ENCODE data around the gene SLC9C2. TPM values are rescaled to one million over a fixed set of nuclear protein-coding genes. Genes with fewer than 3 reads are reported as not detected.

Gene SLC9C2
- total and polyA plus RNA-seq, 8 donors: 2.6 TPM; not detected in 7

DNA sequence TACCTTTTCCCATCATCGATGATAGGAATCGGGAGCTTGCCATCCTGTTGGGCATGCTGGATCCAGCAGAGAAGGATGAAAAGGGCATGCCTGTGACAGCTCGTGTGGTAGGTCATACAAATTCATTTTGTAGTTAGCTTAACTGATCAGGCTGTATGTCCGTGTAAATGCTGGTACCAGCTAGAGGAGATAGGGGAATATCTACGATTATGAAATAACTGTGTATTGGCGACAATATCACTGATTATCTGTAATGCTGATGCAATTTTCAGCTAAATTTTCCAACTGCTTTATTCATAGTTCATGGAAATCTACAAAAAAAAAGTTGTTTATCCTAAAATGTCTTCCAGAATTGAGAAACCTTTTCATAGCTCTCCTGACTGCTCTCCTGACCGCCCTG is 117.5 kb downstream of the SLC9C2 start:
- peaks cover under 1 to 20% (median 5%) of the 10 kb centered on the region in 4 donors for H3K4me1 ChIP-seq
- H3K27me3 ChIP-seq: no peaks in the 10 kb centered on the region
- H3K4me3 ChIP-seq: no peak overlapping the region
- H3K9me3 ChIP-seq: no peaks in the 10 kb centered on the region
- no peak for DNase-seq
- WGBS, 5 donors: 90 to 96% (median 92%) methylated on average over 7 of the region's 7 CpGs
- no peak overlapping the region for H3K27ac ChIP-seq
- peaks cover 78 to 100% (median 97%) of the 10 kb centered on the region in 4 donors for H3K36me3 ChIP-seq
- intact Hi-C loops (cut with DNase I; ENCODE audit: low total_unique reads): no loop called here
- TF ChIP-seq EP300 (IDR thresholded peaks at IDR 0.05): no peak
- no peak for TF ChIP-seq POLR2AphosphoS5 (IDR thresholded peaks at IDR 0.05)
- TF ChIP-seq, protein P1, sequence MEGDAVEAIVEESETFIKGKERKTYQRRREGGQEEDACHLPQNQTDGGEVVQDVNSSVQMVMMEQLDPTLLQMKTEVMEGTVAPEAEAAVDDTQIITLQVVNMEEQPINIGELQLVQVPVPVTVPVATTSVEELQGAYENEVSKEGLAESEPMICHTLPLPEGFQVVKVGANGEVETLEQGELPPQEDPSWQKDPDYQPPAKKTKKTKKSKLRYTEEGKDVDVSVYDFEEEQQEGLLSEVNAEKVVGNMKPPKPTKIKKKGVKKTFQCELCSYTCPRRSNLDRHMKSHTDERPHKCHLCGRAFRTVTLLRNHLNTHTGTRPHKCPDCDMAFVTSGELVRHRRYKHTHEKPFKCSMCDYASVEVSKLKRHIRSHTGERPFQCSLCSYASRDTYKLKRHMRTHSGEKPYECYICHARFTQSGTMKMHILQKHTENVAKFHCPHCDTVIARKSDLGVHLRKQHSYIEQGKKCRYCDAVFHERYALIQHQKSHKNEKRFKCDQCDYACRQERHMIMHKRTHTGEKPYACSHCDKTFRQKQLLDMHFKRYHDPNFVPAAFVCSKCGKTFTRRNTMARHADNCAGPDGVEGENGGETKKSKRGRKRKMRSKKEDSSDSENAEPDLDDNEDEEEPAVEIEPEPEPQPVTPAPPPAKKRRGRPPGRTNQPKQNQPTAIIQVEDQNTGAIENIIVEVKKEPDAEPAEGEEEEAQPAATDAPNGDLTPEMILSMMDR (IDR thresholded peaks at IDR 0.05): no peak
- no peak for TF ChIP-seq POLR2A (IDR thresholded peaks at IDR 0.05)

DNA sequence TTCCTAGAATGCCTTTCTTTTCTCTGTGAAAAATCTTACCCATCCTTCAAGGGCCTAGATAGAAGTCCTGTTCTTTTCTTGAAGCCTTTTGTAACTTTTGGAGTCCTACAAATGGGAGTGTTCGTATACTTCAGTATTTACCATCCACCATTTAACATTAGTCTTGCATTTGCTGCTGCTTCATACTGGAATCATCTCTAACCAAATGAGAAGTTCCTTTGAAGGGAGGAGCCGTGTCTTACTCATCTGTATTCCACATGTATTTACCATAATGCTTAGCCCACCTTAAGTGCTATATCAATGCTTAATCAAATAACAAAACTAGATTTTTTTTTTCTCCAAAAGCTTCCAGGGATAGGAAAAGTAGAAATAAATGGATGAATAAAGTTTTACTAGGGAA is 118.6 kb downstream of the SLC9C2 start:
- Histone ChIP-seq H3K36me3 (peaks cover 77 to 94% (median 89%) of the 10 kb centered on the region in 4 donors), H3K27ac (no peak overlapping the region), H3K27me3 (no peaks in the 10 kb centered on the region), H3K9me3 (no peaks in the 10 kb centered on the region), H3K4me1 (peaks cover 11 to 31% (median 16%) of the 10 kb centered on the region in 4 donors), H3K4me3 (no peak overlapping the region)
- intact Hi-C loops (cut with DNase I; ENCODE audit: low total_unique reads): no loop called here
- 82 to 93% (median 92%) methylated on average over 2 of the region's 2 CpGs for WGBS, 5 donors
- no peak for TF ChIP-seq EP300 (IDR thresholded peaks at IDR 0.05)
- TF ChIP-seq POLR2A (IDR thresholded peaks at IDR 0.05): no peak
- TF ChIP-seq POLR2AphosphoS5 (IDR thresholded peaks at IDR 0.05): no peak
- TF ChIP-seq, protein P1 (IDR thresholded peaks at IDR 0.05): no peak
- DNase-seq: no peak

DNA sequence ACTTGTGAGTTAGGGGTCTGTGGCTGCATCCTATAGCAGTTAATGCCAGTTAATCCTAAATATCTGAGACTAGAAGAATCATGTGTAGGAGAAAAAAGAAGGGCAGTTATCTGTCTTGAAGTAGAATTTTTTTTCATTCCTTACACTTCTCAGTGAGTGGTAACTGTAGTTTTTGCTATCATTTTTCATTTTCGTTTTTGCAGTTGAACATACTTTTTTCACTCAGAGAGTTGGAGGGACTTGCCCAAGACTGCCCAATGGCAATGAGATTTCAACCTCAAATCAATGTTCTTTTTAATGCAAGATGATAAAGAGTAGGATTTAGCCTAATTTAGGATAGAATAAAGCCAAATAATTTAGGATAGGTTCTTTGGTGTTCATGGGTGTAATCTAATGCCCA is 120.2 kb downstream of the SLC9C2 start:
- Histone ChIP-seq H3K36me3 (peaks cover 66 to 78% (median 73%) of the 10 kb centered on the region in 4 donors), H3K27me3 (no peaks in the 10 kb centered on the region), H3K27ac (no peak overlapping the region), H3K4me3 (no peak overlapping the region), H3K4me1 (peaks cover 22 to 47% (median 30%) of the 10 kb centered on the region in 4 donors), H3K9me3 (no peaks in the 10 kb centered on the region)
- 83 to 89% (median 84%) methylated on average over 1 of the region's 1 CpG for WGBS, 5 donors
- intact Hi-C loops (cut with DNase I; ENCODE audit: low total_unique reads): no loop called here
- no peak for TF ChIP-seq POLR2A (IDR thresholded peaks at IDR 0.05)
- TF ChIP-seq EP300 (IDR thresholded peaks at IDR 0.05): no peak
- TF ChIP-seq, protein P1 (IDR thresholded peaks at IDR 0.05): no peak
- no peak for TF ChIP-seq POLR2AphosphoS5 (IDR thresholded peaks at IDR 0.05)
- DNase-seq: no peak

DNA sequence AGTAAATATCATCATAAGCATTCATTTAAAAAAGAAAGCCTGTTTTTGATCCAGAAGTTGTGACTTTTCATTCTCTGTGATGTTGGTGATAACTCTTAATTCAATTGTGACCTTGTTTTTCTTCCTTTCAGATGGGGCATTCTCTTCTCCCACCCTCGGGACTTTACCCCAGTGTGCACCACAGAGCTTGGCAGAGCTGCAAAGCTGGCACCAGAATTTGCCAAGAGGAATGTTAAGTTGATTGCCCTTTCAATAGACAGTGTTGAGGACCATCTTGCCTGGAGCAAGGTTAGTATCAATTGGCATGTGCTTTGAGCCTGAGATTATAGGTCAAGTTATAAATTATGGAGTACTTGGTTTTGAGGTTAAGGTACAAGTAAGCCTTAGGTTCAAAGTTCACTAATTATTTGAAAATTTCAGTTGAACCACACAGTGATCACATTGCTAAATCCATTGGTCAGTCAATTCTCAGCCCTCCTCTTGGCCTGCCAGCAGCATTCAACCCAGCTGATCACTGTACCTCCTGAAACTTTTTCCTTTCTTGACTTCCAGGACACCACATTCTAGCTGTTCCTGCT is 121.6 kb downstream of the SLC9C2 start:
- Histone ChIP-seq H3K4me1 (peaks cover 22 to 48% (median 31%) of the 10 kb centered on the region in 4 donors), H3K4me3 (no peak overlapping the region), H3K9me3 (no peaks in the 10 kb centered on the region), H3K27me3 (no peaks in the 10 kb centered on the region), H3K36me3 (peaks cover 52 to 64% (median 59%) of the 10 kb centered on the region in 4 donors), H3K27ac (no peak overlapping the region)
- 82 to 96% (median 88%) methylated on average over 1 of the region's 1 CpG for WGBS, 5 donors
- intact Hi-C loops (cut with DNase I; ENCODE audit: low total_unique reads): no loop called here
- TF ChIP-seq POLR2AphosphoS5 (IDR thresholded peaks at IDR 0.05): no peak
- TF ChIP-seq, protein P1 (IDR thresholded peaks at IDR 0.05): no peak
- TF ChIP-seq EP300 (IDR thresholded peaks at IDR 0.05): no peak
- no peak for TF ChIP-seq POLR2A (IDR thresholded peaks at IDR 0.05)
- no peak for DNase-seq
